Ishikawa (cell line): ENCODE data around the gene CNTN1.

Experiments
- CEBPB ChIP-seq: IDR thresholded peaks from 2 replicates; pipeline ENCODE4 v1.6.1; 2012
- CREB1 ChIP-seq: IDR thresholded peaks from 2 replicates; pipeline ENCODE4 v1.6.1; 2012; ENCODE audit warnings: low read depth
- EGR1 ChIP-seq: IDR thresholded peaks from 2 replicates; pipeline ENCODE4 v1.6.1; 2012
- EP300 ChIP-seq: IDR thresholded peaks from 2 replicates; pipeline ENCODE4 v1.6.1; 2012; ENCODE audit warnings: borderline replicate concordance
- FOXM1 ChIP-seq: IDR thresholded peaks from 2 replicates; pipeline ENCODE4 v1.6.1; 2012; ENCODE audit warnings: low read depth, borderline replicate concordance
- NFIC ChIP-seq: IDR thresholded peaks from 2 replicates; pipeline ENCODE4 v1.6.1; 2012
- RAD21 ChIP-seq: IDR thresholded peaks from 2 replicates; pipeline ENCODE4 v1.6.1; 2012; ENCODE audit warnings: low read depth
- TAF1 ChIP-seq: IDR thresholded peaks from 2 replicates; pipeline ENCODE4 v1.6.1; 2012; ENCODE audit warnings: low read depth, mild to moderate bottlenecking
- TCF12 ChIP-seq: IDR thresholded peaks from 2 replicates; pipeline ENCODE4 v1.6.1; 2012; ENCODE audit warnings: low read depth
- TEAD4 ChIP-seq: IDR thresholded peaks from 2 replicates; pipeline ENCODE4 v1.6.1; 2012
- YY1 ChIP-seq: IDR thresholded peaks from 2 replicates; pipeline ENCODE4 v1.6.1; 2012; ENCODE audit warnings: low read depth
- ZBTB7A ChIP-seq: IDR thresholded peaks from 2 replicates; pipeline ENCODE4 v1.6.1; 2012; ENCODE audit warnings: low read depth
- TF ChIP-seq, protein P1 (sequence below): IDR thresholded peaks from 2 replicates; pipeline ENCODE4 v1.6.1; 2012
- TF ChIP-seq, protein P2 (sequence below): IDR thresholded peaks from 2 replicates; pipeline ENCODE4 v1.6.1; 2012; ENCODE audit warnings: low read depth, mild to moderate bottlenecking
- TF ChIP-seq, protein P3 (sequence below): IDR thresholded peaks from 2 replicates; pipeline ENCODE4 v1.6.1; 2012

CNTN1 gene

DNA sequence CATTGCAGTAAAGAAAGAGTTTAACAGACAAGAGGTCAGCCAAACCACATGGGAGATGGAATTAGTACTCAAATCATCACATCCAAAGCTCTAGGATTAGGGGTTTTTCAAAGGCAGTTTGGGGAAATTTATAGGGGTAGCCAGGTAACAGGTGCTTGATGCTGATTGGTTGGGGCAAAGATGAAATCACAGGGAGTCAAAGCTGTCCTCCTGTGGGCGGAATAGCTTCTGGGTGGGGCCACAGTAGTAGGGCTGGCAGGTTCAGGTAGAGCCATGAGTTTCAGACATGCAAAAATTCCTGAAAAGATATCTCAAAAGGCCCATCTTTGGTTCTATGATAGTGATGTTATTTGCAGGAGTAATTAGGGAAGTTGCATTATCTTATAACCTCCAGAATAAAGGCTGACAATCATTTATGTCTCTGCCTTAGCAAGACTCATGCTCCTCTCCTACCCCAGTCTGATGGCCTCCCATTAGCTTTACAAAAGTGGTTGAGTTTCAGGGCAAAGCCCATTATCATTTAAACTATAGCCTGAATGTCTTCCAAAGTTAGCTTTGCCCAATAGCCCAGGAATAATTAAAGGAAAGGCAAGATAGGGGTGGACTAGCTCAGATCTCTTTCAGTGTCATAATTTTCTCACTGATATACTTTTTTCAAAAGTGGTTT, 42.1 kb upstream of the CNTN1 start:
- TF ChIP-seq EGR1 (no peak), TAF1 (no peak), CREB1 (no peak), NFIC (no peak), FOXM1 (no peak), CEBPB (no peak), EP300 (no peak), YY1 (no peak), RAD21 (no peak), TCF12 (no peak), ZBTB7A (no peak), TEAD4 (no peak)
- TF ChIP-seq, protein P1, sequence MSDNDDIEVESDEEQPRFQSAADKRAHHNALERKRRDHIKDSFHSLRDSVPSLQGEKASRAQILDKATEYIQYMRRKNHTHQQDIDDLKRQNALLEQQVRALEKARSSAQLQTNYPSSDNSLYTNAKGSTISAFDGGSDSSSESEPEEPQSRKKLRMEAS: no peak
- TF ChIP-seq, protein P2, sequence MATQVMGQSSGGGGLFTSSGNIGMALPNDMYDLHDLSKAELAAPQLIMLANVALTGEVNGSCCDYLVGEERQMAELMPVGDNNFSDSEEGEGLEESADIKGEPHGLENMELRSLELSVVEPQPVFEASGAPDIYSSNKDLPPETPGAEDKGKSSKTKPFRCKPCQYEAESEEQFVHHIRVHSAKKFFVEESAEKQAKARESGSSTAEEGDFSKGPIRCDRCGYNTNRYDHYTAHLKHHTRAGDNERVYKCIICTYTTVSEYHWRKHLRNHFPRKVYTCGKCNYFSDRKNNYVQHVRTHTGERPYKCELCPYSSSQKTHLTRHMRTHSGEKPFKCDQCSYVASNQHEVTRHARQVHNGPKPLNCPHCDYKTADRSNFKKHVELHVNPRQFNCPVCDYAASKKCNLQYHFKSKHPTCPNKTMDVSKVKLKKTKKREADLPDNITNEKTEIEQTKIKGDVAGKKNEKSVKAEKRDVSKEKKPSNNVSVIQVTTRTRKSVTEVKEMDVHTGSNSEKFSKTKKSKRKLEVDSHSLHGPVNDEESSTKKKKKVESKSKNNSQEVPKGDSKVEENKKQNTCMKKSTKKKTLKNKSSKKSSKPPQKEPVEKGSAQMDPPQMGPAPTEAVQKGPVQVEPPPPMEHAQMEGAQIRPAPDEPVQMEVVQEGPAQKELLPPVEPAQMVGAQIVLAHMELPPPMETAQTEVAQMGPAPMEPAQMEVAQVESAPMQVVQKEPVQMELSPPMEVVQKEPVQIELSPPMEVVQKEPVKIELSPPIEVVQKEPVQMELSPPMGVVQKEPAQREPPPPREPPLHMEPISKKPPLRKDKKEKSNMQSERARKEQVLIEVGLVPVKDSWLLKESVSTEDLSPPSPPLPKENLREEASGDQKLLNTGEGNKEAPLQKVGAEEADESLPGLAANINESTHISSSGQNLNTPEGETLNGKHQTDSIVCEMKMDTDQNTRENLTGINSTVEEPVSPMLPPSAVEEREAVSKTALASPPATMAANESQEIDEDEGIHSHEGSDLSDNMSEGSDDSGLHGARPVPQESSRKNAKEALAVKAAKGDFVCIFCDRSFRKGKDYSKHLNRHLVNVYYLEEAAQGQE: no peak
- TF ChIP-seq, protein P3, sequence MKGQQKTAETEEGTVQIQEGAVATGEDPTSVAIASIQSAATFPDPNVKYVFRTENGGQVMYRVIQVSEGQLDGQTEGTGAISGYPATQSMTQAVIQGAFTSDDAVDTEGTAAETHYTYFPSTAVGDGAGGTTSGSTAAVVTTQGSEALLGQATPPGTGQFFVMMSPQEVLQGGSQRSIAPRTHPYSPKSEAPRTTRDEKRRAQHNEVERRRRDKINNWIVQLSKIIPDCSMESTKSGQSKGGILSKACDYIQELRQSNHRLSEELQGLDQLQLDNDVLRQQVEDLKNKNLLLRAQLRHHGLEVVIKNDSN: no peak

DNA sequence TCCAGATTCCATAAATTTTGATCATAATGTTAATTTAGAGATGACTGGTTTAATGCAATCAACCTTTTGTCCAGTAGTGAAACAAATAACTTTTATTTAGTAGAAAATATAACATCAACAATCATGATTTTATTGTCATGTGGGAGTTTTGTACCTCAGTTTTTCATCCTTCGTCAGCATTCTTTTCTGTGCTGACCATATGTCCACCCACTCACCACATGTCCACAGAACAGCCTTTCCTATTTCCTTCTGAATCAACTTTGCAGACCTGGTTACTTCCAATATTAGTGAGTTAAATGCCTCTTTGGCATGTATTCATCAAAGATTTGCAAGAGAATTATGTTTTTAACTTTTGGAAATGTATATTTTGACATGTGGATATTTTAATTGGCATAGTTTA, 36.8 kb upstream of the CNTN1 start:
- TF ChIP-seq EP300 (no peak), CEBPB (no peak), CREB1 (no peak), TCF12 (no peak)

DNA sequence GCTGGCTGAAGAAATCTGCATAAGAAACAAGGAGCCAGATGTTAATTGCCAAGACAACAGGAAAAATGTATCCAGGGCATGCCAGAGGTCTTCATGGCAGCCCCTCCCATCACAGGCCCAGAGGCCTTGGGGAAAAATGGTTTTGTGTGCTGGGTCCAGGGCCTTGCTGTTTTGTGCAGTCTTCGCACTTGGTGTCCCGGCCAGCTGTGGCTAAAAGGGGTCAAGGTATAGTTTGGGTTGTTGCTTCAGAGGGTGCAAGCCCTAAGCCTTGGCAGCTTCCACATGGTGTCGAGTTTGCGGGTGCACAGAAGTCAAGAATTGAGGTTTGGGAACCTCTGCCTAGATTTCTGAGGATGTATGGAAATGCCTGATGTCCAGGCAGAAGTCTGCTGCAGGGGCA, 29.9 kb upstream of the CNTN1 start:
- no peak for TF ChIP-seq TCF12
- no peak for TF ChIP-seq ZBTB7A
- no peak for TF ChIP-seq CEBPB
- no peak for TF ChIP-seq RAD21
- no peak for TF ChIP-seq FOXM1
- TF ChIP-seq TAF1: no peak
- TF ChIP-seq, protein P3: no peak
- TF ChIP-seq NFIC: no peak
- TF ChIP-seq, protein P1: no peak
- TF ChIP-seq YY1: no peak
- TF ChIP-seq TEAD4: no peak
- TF ChIP-seq EGR1: no peak
- TF ChIP-seq CREB1: no peak

DNA sequence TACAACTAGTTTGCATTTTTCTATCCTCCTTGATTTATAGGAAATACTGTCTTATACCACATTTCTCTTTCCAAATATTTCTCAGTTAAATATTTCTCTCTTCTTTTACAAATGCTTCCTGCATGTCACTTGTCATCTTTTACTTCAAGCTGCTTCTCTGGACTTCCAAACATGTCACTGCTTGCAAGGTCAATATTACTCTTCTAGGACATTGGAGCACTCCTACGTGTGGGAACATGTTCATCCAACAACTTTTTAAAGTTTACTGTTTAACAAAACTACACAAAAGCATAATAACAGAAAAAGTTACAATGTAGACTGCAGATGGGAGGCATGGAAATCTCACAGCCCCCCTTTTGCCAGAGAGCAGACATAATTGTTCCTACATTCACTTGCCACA, 28.5 kb upstream of the CNTN1 start:
- no peak for TF ChIP-seq FOXM1

DNA sequence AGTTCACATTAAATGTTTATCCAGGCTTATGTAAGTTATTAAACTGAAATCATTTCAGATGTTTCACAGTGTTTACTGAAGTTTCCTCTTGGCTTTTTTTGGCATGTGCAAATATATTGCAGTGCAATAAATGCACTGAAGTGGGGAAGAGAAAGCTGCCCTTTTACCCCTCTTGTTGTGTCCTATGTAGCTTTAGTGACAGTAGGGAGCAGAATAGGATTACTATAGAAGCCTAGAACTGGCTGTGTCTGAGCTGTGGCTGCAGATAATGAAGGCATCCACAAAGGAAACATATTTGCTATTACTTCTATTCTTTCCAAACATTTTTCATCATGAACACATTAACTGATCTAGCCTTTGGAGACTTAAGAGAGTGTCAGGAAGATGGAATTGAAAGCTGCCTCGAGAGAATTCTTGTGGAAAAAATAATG, 24.1 kb upstream of the CNTN1 start:
- TF ChIP-seq NFIC: no peak
- no peak for TF ChIP-seq YY1
- TF ChIP-seq TAF1: no peak
- TF ChIP-seq TEAD4: no peak
- TF ChIP-seq, protein P2: no peak
- TF ChIP-seq, protein P3: no peak
- TF ChIP-seq CREB1: no peak
- no peak for TF ChIP-seq EP300
- TF ChIP-seq EGR1: no peak
- TF ChIP-seq RAD21: no peak
- no peak for TF ChIP-seq CEBPB
- TF ChIP-seq TCF12: no peak
- TF ChIP-seq, protein P1: no peak
- no peak for TF ChIP-seq ZBTB7A
- no peak for TF ChIP-seq FOXM1
